ENCODE measurements around the gene SRP72. TPM values are rescaled to one million over a fixed set of nuclear protein-coding genes. Genes with fewer than 3 reads are reported as not detected.
A peak's percentile ranks its signal among the peaks of the same experiment; 100 is the strongest.
"Not testable (repeated sequence)": the region's sequence is repeated elsewhere in the genome, so short reads cannot be mapped to it uniquely, and the experiment has no call there.

The SRP72 gene
- total RNA-seq, 4 donors from 2014 or later, result 52.2 to 99.2 (median 77.0) TPM

DNA sequence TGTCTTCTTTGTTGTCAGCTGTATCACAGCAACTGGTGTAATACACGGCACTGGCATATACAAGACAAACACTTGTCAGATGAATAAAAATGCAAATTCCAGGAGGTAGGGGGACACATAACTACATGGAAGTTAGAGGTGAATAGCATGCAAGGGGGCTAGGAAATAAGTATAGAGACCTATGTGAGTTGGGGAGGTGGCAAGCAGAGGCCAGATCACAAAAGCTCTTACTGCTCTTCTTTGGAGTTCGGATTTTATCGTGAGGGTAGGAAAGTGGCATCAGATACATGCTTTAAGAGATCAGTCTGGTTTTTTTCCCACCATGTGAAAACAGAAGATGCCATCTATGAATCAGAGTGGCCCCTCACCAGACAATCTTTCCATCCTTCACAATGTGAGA is 2.8 kb upstream of the SRP72 start:
- 69% methylated on average over 3 of the region's 3 CpGs for WGBS
- Histone ChIP-seq H3K27me3 (no peaks in the 10 kb centered on the region), H3K27ac (no peak overlapping the region), H3K36me3 (peaks cover 30% of the 10 kb centered on the region), H3K4me1 (peaks cover 41% of the 10 kb centered on the region), H3K4me3 (no peak overlapping the region), H3K9me3 (no peaks in the 10 kb centered on the region)
- TF ChIP-seq POLR2AphosphoS5 (IDR thresholded peaks at IDR 0.05), result no peak
- TF ChIP-seq EP300 (IDR thresholded peaks at IDR 0.05), result no peak
- TF ChIP-seq POLR2A (IDR thresholded peaks at IDR 0.05), result no peak
- DNase-seq (ENCODE audit: low spot score in 2 of 2), result no peak

DNA sequence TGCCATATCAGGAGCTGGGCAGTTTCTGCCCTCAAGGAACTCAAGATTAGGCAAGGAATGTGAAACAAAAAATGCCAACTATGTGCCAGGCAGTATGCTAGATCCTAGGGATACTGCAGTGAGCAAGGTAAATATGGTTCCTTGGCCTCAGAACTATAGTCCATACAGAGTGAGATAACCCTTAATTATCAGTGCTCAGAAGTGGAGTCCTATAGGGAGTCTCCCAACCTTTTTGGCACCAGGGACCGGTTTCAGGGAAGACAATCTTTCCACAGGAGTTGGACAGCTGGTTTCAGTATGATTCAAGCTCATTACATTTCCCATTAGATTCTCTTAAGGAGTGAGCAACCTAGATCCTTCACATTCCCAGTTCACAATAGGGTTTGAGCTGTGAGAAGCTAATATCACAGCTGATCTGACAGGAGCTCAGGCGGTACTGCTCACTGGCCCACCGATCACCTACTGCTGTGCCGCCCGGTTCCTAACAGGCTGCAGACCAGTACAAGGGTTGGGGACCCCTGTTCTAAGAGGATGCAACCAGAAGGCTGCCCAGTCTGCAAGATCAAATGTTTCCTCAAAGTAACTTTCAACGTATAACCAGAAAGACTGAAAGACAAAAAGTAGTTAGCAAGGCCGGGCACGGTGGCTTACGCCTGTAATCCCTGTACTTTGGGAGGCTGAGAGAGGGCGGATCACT is 1.7 kb upstream of the SRP72 start:
- peak overlapping the region; percentile 94 for H3K4me3 ChIP-seq
- peaks cover 43% of the 10 kb centered on the region for H3K4me1 ChIP-seq
- H3K27ac ChIP-seq, result no peak overlapping the region
- no peaks in the 10 kb centered on the region for H3K27me3 ChIP-seq
- peaks cover 19% of the 10 kb centered on the region for H3K36me3 ChIP-seq
- TF ChIP-seq EP300 (IDR thresholded peaks at IDR 0.05), result no peak
- 83% methylated on average over 10 of the region's 10 CpGs for WGBS
- no peaks in the 10 kb centered on the region for H3K9me3 ChIP-seq
- no peak for DNase-seq (ENCODE audit: low spot score in 2 of 2)

GRCh38 chr4:56466296-56466761 is 1.1 kb upstream of the SRP72 start:
- DNase-seq (ENCODE audit: low spot score in 2 of 2); H3K9me3 ChIP-seq; H3K27me3 ChIP-seq: not testable (repeated sequence)
- Histone ChIP-seq H3K36me3 (peaks cover 19% of the 10 kb centered on the region), H3K4me1 (peaks cover 43% of the 10 kb centered on the region), H3K27ac (peak overlapping the region; percentile 93), H3K4me3 (peak overlapping the region; percentile 94)
- WGBS, result 23% methylated on average over 8 of the region's 8 CpGs

DNA sequence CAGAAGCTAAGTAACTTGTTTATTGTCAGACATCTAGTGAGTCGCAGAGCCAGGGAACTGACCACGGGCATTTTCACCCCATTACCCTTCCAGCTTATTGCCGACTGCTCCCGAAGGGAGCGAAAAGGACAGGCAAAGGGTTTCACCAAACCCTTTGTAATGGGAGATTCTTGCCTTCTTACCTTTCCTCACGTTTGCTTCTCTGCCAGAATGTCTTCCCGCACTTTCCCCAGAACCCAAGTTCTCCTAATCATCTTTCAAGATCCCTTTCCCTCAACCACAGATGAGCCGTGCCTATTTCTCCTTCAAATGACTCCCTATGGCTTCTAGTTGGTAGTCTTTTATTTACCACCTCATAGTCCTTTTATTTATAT is 520 bp upstream of the SRP72 start:
- Histone ChIP-seq H3K4me1 (peaks cover 43% of the 10 kb centered on the region), H3K36me3 (peaks cover 20% of the 10 kb centered on the region), H3K27ac (peak overlapping the region; percentile 93), H3K9me3 (no peaks in the 10 kb centered on the region), H3K4me3 (peak overlapping the region; percentile 94), H3K27me3 (no peaks in the 10 kb centered on the region)
- no peak for TF ChIP-seq POLR2A (IDR thresholded peaks at IDR 0.05)
- TF ChIP-seq EP300 (IDR thresholded peaks at IDR 0.05), result no peak
- no peak for TF ChIP-seq CTCF (IDR thresholded peaks at IDR 0.05)
- no peak for TF ChIP-seq POLR2AphosphoS5 (IDR thresholded peaks at IDR 0.05)
- DNase-seq (ENCODE audit: low spot score in 2 of 2), result no peak
- 0% methylated on average over 8 of the region's 8 CpGs for WGBS

- WGBS, result 1% methylated on average over 10 of the region's 10 CpGs
- DNase-seq (ENCODE audit: low spot score in 2 of 2), result no peak
- H3K27me3 ChIP-seq, result no peaks in the 10 kb centered on the region
- H3K27ac ChIP-seq, result peak overlapping the region; percentile 93
- TF ChIP-seq POLR2A (IDR thresholded peaks at IDR 0.05), result no peak
- no peak for TF ChIP-seq POLR2AphosphoS5 (IDR thresholded peaks at IDR 0.05)
- no peak for TF ChIP-seq CTCF (IDR thresholded peaks at IDR 0.05)
- no peak for TF ChIP-seq EP300 (IDR thresholded peaks at IDR 0.05)
- H3K9me3 ChIP-seq, result no peaks in the 10 kb centered on the region
- peaks cover 43% of the 10 kb centered on the region for H3K4me1 ChIP-seq
- H3K4me3 ChIP-seq, result peak overlapping the region; percentile 94
- H3K36me3 ChIP-seq, result peaks cover 22% of the 10 kb centered on the region
Observed at GRCh38 chr4:56468097-56468422, 643 bp downstream of the SRP72 start.

DNA sequence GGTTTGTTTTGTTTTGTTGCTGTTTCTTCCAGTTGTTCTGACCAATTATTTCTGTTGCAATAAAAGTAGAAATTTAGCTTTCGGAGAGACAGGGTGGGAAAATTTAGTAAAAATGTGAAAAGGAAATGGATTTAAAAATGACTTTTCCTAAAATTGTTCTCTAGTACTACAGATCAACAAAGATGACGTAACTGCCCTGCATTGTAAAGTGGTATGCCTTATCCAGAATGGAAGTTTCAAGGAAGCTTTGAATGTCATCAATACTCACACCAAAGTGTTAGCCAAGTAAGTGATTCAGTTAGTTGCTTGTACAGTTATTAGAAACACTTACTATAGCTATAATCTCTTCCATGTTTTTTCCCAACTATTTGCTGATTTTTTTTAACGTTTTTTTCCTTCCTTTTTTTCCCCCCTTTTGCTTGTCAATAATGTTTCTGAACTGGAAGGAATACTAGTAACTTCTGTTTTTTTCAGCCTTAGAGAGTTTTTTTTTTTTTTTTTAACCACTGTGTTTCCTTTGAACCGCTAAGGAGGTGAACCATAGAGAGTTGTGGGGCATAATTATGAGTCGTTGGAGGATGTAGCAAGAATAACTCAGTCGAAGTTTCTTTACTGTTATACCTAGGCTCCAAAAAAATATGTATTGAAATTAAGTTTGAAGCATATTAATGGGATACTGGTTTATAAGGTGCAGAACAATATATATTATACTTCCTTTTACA is 2.2 kb downstream of the SRP72 start:
- Histone ChIP-seq H3K36me3 (peaks cover 38% of the 10 kb centered on the region), H3K27me3 (no peaks in the 10 kb centered on the region), H3K4me3 (no peak overlapping the region), H3K27ac (no peak overlapping the region), H3K9me3 (no peaks in the 10 kb centered on the region), H3K4me1 (peaks cover 39% of the 10 kb centered on the region)
- WGBS, result 72% methylated on average over 6 of the region's 6 CpGs
- no peak for TF ChIP-seq POLR2A (IDR thresholded peaks at IDR 0.05)
- TF ChIP-seq CTCF (IDR thresholded peaks at IDR 0.05), result no peak
- TF ChIP-seq EP300 (IDR thresholded peaks at IDR 0.05), result no peak
- no peak for TF ChIP-seq POLR2AphosphoS5 (IDR thresholded peaks at IDR 0.05)
- no peak for DNase-seq (ENCODE audit: low spot score in 2 of 2)
